Upper lobe of right lung (tissue), 1 donor: ENCODE results near the gene BCAR3. TPM values are rescaled to one million over a fixed set of nuclear protein-coding genes. Genes with fewer than 3 reads are reported as not detected.

Experiments used
- ATAC-seq: fragments of 200-7000 bp; cut with Tn5 transposase; one replicate; pipeline ENCODE4 v1.9.1; 2020; ENCODE audit warnings: mild to moderate bottlenecking, moderate library complexity
- DNase-seq: peaks from one replicate; pipeline ENCODE4 v3.0.0-alpha.2; 2020
- H3K27ac ChIP-seq: fragments of 200-600 bp; one replicate; pipeline ENCODE4 v1.8.0; 2022
- H3K27me3 ChIP-seq: fragments of 200-600 bp; one replicate; pipeline ENCODE4 v1.8.0; 2022; ENCODE audit warnings: mild to moderate bottlenecking
- H3K36me3 ChIP-seq: fragments of 200-600 bp; one replicate; pipeline ENCODE4 v1.8.0; 2022
- H3K4me1 ChIP-seq: fragments of 200-600 bp; one replicate; pipeline ENCODE4 v1.8.0; 2022
- H3K4me3 ChIP-seq: fragments of 200-600 bp; one replicate; pipeline ENCODE4 v1.8.0; 2022; ENCODE audit warnings: mild to moderate bottlenecking
- H3K9me3 ChIP-seq: fragments of 200-600 bp; one replicate; pipeline ENCODE4 v1.8.0; 2022
- intact Hi-C: fragments of 100-400 bp; cut with DNase I; formaldehyde crosslinking; loops from one replicate; pipeline ENCODE4 v1.11.0; 2022
- total RNA-seq: library from RNA; stranded (reverse); fragmentation: NEBNext Ultra II Directional; extraction: Animal tissue kit (Norgen Biotek cat#: 25700); gene quantifications from one replicate; pipeline ENCODE4 v1.2.1, GENCODE V29; 2021
- TF ChIP-seq, protein P1 (sequence below): fragments of 200-600 bp; IDR thresholded peaks from one replicate; pipeline ENCODE4 v1.8.0; 2022; ENCODE audit warnings: antibody characterized with exemption
- donor health status: DM: no; HTN: yes; CAD: no; lungs with severe emphysema.

The BCAR3 gene
- total RNA-seq, 1 donor from 2014 or later, result 23.5 TPM

DNA sequence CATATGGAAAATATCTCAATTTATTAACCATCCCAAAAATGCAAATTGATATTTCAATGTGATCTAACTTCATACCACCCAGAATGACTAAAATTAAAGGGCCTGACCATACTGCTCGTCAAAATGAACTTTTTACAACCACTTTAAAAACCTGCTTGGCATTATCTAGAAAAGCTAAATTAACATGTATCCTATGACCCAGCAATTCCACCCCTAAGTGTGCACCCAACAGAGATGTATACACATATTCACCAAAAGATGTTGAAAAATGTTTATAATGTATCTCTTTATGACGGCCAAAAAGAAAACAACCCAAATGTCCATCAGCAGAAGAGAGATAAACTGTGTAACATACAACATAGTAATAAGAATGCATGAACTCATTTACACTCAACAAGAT is 1.6 kb upstream of the BCAR3 start:
- DNase-seq (no peak), ATAC-seq (no peak)
- no peaks in the 10 kb centered on the region for H3K9me3 ChIP-seq
- no peaks in the 10 kb centered on the region for H3K36me3 ChIP-seq
- no peak overlapping the region for H3K27ac ChIP-seq
- H3K4me3 ChIP-seq, result no peak overlapping the region
- H3K27me3 ChIP-seq, result no peaks in the 10 kb centered on the region
- intact Hi-C loops, result loop anchor here (10.0 kb wide), 1 partner anchor 48 kb away; no protein-coding TSS in a partner anchor
- peaks cover 15% of the 10 kb centered on the region for H3K4me1 ChIP-seq
- TF ChIP-seq, protein P1, sequence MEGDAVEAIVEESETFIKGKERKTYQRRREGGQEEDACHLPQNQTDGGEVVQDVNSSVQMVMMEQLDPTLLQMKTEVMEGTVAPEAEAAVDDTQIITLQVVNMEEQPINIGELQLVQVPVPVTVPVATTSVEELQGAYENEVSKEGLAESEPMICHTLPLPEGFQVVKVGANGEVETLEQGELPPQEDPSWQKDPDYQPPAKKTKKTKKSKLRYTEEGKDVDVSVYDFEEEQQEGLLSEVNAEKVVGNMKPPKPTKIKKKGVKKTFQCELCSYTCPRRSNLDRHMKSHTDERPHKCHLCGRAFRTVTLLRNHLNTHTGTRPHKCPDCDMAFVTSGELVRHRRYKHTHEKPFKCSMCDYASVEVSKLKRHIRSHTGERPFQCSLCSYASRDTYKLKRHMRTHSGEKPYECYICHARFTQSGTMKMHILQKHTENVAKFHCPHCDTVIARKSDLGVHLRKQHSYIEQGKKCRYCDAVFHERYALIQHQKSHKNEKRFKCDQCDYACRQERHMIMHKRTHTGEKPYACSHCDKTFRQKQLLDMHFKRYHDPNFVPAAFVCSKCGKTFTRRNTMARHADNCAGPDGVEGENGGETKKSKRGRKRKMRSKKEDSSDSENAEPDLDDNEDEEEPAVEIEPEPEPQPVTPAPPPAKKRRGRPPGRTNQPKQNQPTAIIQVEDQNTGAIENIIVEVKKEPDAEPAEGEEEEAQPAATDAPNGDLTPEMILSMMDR, result no peak

DNA sequence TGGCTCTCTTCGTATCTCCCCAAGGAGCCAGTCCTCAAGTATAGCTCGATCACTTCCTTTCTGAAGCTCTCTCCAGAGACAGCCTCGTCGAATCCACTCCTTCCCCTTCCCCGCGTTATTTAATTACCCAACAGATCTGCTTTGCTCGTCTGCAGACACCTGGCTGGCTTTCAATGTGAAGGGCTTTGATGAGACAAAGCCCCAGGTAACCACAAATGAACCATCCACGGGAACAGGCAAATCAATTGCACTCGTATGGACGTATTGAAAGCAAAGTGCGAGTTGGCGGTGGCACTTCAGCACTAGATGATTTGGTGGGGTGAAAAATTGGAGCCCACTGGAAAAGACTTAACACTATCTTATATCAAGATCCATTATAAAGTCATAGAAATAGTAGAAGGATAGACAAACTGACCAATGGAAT is 364 bp upstream of the BCAR3 start:
- TF ChIP-seq, protein P1, result peak; percentile 2
- Histone ChIP-seq H3K27me3 (no peaks in the 10 kb centered on the region), H3K9me3 (no peaks in the 10 kb centered on the region), H3K36me3 (no peaks in the 10 kb centered on the region), H3K4me3 (peak overlapping the region; percentile 84), H3K27ac (peak overlapping the region; percentile 88), H3K4me1 (peaks cover 18% of the 10 kb centered on the region)
- intact Hi-C loops, result loop anchor here (10.0 kb wide), 1 partner anchor 47 kb away; no protein-coding TSS in a partner anchor
- DNase-seq (no peak), ATAC-seq (no peak)

- Histone ChIP-seq H3K4me1 (peaks cover 29% of the 10 kb centered on the region), H3K36me3 (no peaks in the 10 kb centered on the region)
- peak; percentile 89 for DNase-seq
These were observed 1.1 kb downstream of the BCAR3 start for GRCh38 chr1:93680420-93681100.

DNA sequence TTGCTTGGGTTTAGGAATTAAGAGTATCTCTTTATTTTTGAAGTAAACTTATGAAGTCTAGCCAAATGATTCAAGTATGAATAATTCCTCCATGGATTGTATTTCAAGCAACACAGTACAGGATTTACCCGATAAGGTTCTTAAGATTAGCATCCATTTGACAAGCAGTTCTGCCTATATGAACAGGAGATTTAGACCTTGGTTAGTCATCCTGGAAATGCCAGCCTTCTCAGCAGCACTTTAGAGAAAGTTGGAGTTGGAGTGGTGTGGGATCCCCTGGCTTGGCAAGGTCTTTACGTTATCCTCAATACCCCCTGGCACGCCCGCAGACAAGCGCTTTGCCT is 1.6 kb downstream of the BCAR3 start:
- H3K27me3 ChIP-seq, result no peaks in the 10 kb centered on the region
- H3K4me3 ChIP-seq, result peak overlapping the region; percentile 84
- intact Hi-C loops, result loop anchor here (10.0 kb wide), 1 partner anchor 45 kb away; no protein-coding TSS in a partner anchor
- ATAC-seq, result no peak
- no peak for DNase-seq
- H3K27ac ChIP-seq, result peak overlapping the region; percentile 88
- H3K4me1 ChIP-seq, result peaks cover 34% of the 10 kb centered on the region
- H3K9me3 ChIP-seq, result no peaks in the 10 kb centered on the region
- H3K36me3 ChIP-seq, result no peaks in the 10 kb centered on the region
- TF ChIP-seq, protein P1, result no peak

More at GRCh38 chr1:93680420-93681100, 1.1 kb downstream of the BCAR3 start:
- Histone ChIP-seq H3K4me3 (peak overlapping the region; percentile 84), H3K27me3 (no peaks in the 10 kb centered on the region), H3K9me3 (no peaks in the 10 kb centered on the region), H3K27ac (peak overlapping the region; percentile 88)
- intact Hi-C loops, result loop anchor here (10.0 kb wide), 1 partner anchor 46 kb away; no protein-coding TSS in a partner anchor
- TF ChIP-seq, protein P1, result peak; percentile 58
- peak; percentile 90 for ATAC-seq

DNA sequence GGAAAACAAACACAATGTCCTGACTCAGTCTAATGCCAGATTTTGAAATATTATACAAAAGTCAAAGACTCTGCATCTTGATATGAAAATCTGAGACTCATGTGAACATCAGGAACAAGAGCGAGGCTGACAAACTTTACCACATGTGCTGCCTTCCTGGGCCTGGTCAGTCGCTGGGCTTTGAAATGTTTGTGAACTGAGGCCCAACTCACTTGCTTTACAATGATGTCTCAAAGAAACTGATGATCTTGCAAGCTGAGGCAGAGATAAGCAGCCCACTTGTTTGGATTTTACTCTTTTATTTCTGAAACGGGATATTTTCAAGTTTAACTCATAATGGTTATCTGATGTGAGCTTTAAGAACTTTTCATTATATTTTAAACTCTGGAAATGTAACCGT is 2.1 kb downstream of the BCAR3 start:
- Histone ChIP-seq H3K9me3 (no peaks in the 10 kb centered on the region), H3K4me3 (no peak overlapping the region), H3K4me1 (peaks cover 39% of the 10 kb centered on the region), H3K27me3 (no peaks in the 10 kb centered on the region), H3K36me3 (peaks cover under 1% of the 10 kb centered on the region), H3K27ac (peak overlapping the region; percentile 88)
- no peak for DNase-seq
- intact Hi-C loops, result no loop called here
- TF ChIP-seq, protein P1, result no peak
- no peak for ATAC-seq
